ENCODE data around the gene PSMD9. TPM values are rescaled to one million over a fixed set of nuclear protein-coding genes. Genes with fewer than 3 reads are reported as not detected.
A peak's percentile ranks its signal among the peaks of the same experiment; 100 is the strongest.
"Not testable (repeated sequence)": the region's sequence is repeated elsewhere in the genome, so short reads cannot be mapped to it uniquely, and the experiment has no call there.

PSMD9 gene
- total RNA-seq, 1 donor from 2014 or later: 85.3 TPM

- Histone ChIP-seq H3K27me3 (ENCODE audit: control insufficient read depth, insufficient read depth, low read length) (no peaks in the 10 kb centered on the region), H3K4me3 (ENCODE audit: low read depth, low read length) (peak overlapping the region; percentile 56), H3K36me3 (ENCODE audit: control insufficient read depth, insufficient read depth, low read length) (peaks cover 4% of the 10 kb centered on the region)
- FAIRE-seq (no peak), DNase-seq (ENCODE audit: low read depth) (no peak)
- no peak for TF ChIP-seq CTCF (IDR thresholded peaks at IDR 0.05; ENCODE audit: insufficient read depth, low read length, severe bottlenecking)
These were observed 659 bp downstream of the PSMD9 start for GRCh38 chr12:121889274-121889624.

DNA sequence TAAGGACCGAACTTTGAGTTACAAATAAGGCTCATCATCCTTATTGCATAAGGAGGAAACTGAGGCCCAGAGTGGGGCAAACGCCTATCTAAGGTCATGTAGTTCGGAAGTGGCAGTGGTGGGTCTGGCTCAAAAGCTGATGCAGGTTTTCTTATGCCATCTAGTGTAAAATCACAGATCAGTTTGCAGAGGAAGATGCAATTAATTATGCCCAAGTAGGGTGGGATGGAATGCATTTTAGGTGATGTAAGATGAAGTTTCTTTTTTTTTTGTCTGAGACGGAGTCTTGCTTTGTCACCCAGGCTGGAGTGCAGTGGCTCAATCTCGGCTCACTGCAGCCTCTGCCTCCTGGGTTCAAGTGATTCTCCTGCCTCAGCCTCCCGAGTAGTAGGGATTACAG is 1.1 kb downstream of the PSMD9 start:
- not testable (repeated sequence) for FAIRE-seq; H3K36me3 ChIP-seq (ENCODE audit: control insufficient read depth, insufficient read depth, low read length); DNase-seq (ENCODE audit: low read depth); H3K27me3 ChIP-seq (ENCODE audit: control insufficient read depth, insufficient read depth, low read length)
- H3K4me3 ChIP-seq (ENCODE audit: low read depth, low read length): peak overlapping the region; percentile 56

DNA sequence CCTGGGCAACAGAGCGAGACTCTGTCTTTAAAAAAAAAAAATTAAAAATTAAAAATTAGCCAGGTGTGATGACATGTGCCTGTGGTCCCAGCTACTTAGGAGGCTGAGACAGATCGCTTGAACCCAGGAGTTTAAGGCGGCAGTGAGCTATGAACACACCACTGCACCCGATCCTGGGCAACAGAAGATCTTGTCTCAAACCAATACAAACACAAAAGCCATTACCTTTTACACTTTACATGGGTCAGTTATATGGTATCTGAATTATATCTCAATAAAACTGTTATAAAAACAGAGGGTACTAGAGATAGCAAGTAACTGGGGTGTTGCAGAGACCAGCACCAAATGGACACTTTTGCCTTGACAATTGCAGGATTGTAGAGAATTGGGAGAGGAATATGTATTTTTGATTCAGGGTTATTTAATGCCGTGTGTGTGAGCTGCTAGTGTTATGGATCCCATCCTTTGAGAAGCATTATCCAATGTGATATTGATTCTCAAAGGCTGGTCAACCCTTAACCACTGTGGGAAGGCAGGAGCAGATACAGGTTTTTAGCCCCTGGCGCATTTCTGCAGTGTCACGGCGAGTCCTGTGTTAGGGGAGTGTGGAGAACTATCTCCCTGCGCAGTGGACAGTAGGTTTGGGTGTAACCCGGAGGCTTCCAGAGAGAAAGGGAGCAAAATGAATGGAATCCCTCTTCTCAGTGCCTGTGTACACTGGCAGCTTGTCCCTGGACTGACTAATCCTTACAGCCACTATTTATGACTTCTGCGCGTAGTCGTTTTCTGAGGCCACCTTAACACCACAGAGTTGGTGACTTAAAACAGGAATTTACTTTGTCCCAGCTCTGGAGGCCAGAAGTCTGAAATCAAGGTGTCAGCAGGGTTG is 4.3 kb downstream of the PSMD9 start:
- peaks cover 13% of the 10 kb centered on the region for H3K36me3 ChIP-seq (ENCODE audit: control insufficient read depth, insufficient read depth, low read length)
- FAIRE-seq (no peak), DNase-seq (ENCODE audit: low read depth) (no peak)
- no peak overlapping the region for H3K4me3 ChIP-seq (ENCODE audit: low read depth, low read length)
- H3K27me3 ChIP-seq (ENCODE audit: control insufficient read depth, insufficient read depth, low read length): no peaks in the 10 kb centered on the region
- no peak for TF ChIP-seq CTCF (IDR thresholded peaks at IDR 0.05; ENCODE audit: insufficient read depth, low read length, severe bottlenecking)

- H3K4me3 ChIP-seq (ENCODE audit: low read depth, low read length): no peak overlapping the region
- H3K27me3 ChIP-seq (ENCODE audit: control insufficient read depth, insufficient read depth, low read length): no peaks in the 10 kb centered on the region
- peak; percentile 86 for DNase-seq (ENCODE audit: low read depth)
- FAIRE-seq: no peak
- peaks cover 13% of the 10 kb centered on the region for H3K36me3 ChIP-seq (ENCODE audit: control insufficient read depth, insufficient read depth, low read length)
- no peak for TF ChIP-seq CTCF (IDR thresholded peaks at IDR 0.05; ENCODE audit: insufficient read depth, low read length, severe bottlenecking)
These were observed 5.4 kb downstream of the PSMD9 start for GRCh38 chr12:121893961-121894460.

GRCh38 chr12:121894633-121895032 is 6.0 kb downstream of the PSMD9 start:
- Histone ChIP-seq H3K36me3 (ENCODE audit: control insufficient read depth, insufficient read depth, low read length) (peaks cover 17% of the 10 kb centered on the region), H3K27me3 (ENCODE audit: control insufficient read depth, insufficient read depth, low read length) (no peaks in the 10 kb centered on the region), H3K4me3 (ENCODE audit: low read depth, low read length) (no peak overlapping the region)
- TF ChIP-seq CTCF (IDR thresholded peaks at IDR 0.05; ENCODE audit: insufficient read depth, low read length, severe bottlenecking): peak; percentile 26
- FAIRE-seq: no peak
- DNase-seq (ENCODE audit: low read depth): no peak

- Histone ChIP-seq H3K36me3 (ENCODE audit: control insufficient read depth, insufficient read depth, low read length) (peaks cover 26% of the 10 kb centered on the region), H3K4me3 (ENCODE audit: low read depth, low read length) (no peak overlapping the region), H3K27me3 (ENCODE audit: control insufficient read depth, insufficient read depth, low read length) (no peaks in the 10 kb centered on the region)
- FAIRE-seq: no peak
- no peak for DNase-seq (ENCODE audit: low read depth)
- no peak for TF ChIP-seq CTCF (IDR thresholded peaks at IDR 0.05; ENCODE audit: insufficient read depth, low read length, severe bottlenecking)
These were observed 9.7 kb downstream of the PSMD9 start for GRCh38 chr12:121898287-121898686.
